Effector CD8-positive, alpha-beta T cell (primary cell): ENCODE results near the gene DUSP10.

Source experiments
- DNase-seq: peaks from one replicate; lab custom pipeline; 2025; lab: John Stamatoyannopoulos, UW
- total RNA-seq, 4 experiments: gene quantifications; one replicate each; lab custom pipeline; 2026; lab: John Stamatoyannopoulos, UW

Gene DUSP10
- total RNA-seq = 80.6 to 216 (median 151) reads per million in 4 experiments

GRCh38 chr1:221741703-221742554 is at the start of gene DUSP10:
DUSP10 (minus strand) TSS chr1:221742089; CDS start chr1:221739744, 2,345 bp downstream.
- DNase-seq = peak; percentile 97

GRCh38 chr1:221788466-221788865 is 46.6 kb upstream of the DUSP10 start:
- DNase-seq = no peak

DNA sequence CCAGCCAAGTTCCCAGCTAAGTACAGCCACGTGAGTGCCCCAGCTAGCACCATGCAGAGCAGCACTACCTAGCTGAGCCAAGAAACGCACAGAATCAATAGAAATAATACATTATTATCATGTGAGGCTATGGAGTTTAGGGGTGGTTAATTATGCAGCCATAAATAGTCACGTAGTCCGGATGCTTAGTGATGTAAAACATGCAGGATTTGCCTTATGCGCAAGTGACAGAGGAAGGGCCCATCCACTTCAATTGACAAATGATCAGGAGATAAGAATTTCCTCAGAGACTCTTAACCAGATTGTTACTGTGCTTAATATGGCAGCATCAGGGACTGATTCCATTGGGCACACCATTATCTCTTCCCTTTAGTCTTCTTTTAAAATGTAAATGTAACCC is 44.8 kb upstream of the DUSP10 start:
- no peak for DNase-seq

- DNase-seq = no peak
These were observed 42.0 kb upstream of the DUSP10 start for GRCh38 chr1:221783936-221784335.

- DNase-seq = no peak
These were observed 41.5 kb upstream of the DUSP10 start for GRCh38 chr1:221783437-221783836.

DNA sequence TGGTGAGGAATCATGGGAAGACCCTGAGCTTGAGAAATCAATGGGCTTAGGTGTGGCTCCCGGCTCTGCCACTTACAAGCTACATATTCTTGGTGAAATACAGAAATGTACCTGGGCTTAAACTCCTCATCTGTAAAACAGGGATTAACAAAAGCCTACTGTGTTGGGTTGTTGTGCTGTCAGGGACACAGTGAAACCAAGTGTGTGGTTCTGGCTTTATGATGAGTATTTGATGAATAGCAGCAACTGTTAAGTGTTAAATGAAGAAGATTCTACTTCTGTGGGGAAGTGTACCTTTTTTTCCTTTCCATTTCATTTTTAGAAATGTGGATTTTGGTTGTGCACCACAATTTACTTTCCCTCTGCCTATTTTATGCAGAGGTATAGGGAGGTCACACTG is 41.1 kb upstream of the DUSP10 start:
- no peak for DNase-seq

DNA sequence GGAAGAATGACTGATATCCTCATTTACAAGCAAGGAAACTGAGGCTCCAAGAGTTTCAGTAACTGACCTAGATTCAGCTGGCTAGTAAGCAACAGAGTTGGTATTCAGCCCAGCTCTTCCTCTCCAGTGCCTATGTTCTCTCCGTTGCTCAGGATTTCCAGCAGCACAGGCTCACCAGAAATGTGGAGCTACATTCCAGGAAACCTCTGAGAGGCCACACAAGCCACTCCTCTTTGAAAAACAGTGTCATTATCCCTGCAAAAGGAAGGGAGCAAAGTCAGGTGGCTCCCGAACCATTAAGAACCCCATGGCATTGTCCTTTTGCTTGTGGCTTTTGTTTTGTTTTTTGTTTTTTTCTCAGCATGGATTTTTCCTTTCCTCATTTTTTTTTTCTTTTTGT is 40.6 kb upstream of the DUSP10 start:
- DNase-seq = no peak

- no peak for DNase-seq
These were observed 39.3 kb upstream of the DUSP10 start for GRCh38 chr1:221781102-221781755.

GRCh38 chr1:221780175-221780574 is 38.3 kb upstream of the DUSP10 start:
- no peak for DNase-seq

GRCh38 chr1:221779771-221780170 is 37.9 kb upstream of the DUSP10 start:
- no peak for DNase-seq

- DNase-seq = no peak
These were observed 36.8 kb upstream of the DUSP10 start for GRCh38 chr1:221778535-221779142.

DNA sequence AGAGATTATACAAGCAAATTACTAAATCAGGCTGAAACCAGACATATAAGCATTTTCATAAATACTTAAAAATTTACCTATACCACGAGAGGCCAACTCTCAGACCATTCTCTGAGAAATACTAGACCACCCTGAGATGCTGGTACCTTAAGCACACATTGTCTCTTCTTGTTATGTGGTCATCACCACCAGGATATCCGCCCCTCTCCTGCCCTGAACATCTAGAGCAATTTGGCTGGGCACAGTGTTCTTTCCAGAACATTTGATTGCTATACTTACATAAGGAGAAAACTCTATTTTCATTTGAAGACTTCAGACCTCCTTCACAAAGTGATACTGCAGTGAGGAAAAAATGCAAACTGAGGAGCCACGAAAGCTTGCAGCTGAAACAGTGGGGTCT is 36.2 kb upstream of the DUSP10 start:
- no peak for DNase-seq

DNA sequence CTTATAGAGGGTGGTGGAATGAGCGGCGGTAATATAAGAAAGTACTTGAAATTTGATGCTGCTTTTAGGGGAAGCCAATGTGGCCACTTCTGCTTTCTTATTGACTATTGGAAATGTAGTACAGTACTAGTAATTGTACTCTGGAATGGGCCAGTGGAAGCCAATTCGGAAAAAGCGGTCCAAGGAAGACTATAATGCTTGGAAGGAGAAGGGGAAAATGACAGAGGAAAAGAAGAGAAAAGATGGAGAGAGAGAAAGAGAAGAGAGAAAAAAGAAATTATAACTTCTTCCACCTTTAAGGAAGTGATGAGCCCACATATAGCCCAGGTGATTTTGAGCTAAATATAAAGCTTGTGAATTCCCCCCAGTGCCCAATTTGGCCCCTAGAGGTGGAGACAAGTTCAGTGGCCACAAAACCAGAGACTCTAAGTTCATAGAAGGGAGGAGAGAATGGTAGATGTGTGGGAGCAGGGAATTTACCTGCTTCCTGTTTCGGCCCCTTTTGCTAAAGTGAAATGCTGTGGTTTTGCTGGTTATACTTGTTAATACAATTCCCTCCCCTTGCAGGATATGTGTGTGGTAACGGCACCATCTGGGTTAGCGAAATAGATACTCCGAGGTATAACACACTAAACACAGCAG is 35.7 kb upstream of the DUSP10 start:
- DNase-seq = no peak

- DNase-seq = no peak
These were observed 34.8 kb upstream of the DUSP10 start for GRCh38 chr1:221776495-221777301.

- DNase-seq = no peak
These were observed 33.3 kb upstream of the DUSP10 start for GRCh38 chr1:221775206-221775605.

- no peak for DNase-seq
These were observed 32.4 kb upstream of the DUSP10 start for GRCh38 chr1:221774054-221774842.

GRCh38 chr1:221773383-221773782 is 31.5 kb upstream of the DUSP10 start:
- DNase-seq = no peak

- DNase-seq = no peak
These were observed 30.2 kb upstream of the DUSP10 start for GRCh38 chr1:221772117-221772516.

GRCh38 chr1:221768444-221769066 is 26.7 kb upstream of the DUSP10 start:
- no peak for DNase-seq

DNA sequence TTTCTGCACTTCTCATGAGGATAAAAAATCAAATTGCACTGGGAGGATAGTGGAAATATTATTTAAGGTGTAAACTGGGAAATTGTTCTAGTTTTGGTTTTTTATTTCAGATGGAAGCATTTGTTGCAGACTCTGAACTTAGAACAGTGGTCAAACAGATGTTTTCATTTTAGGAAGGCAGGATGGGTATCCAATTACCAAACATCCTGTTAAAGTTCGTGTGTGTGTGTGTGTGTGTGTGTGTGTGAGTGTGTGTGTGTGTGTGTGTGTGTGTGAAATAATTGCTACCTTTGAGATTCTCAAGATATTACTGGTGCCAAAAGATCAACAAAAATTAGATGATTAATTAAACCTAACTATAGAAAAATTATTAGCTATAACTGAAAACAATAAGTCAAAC is 24.3 kb upstream of the DUSP10 start:
- DNase-seq = no peak
